GM19455 (cell line): ENCODE measurements around the gene RANBP9.

Experiments used
- ATAC-seq: cut with Tn5 transposase; IDR thresholded peaks from one replicate; pipeline ENCODE4 v1.9.1; 2021; ENCODE audit not compliant: unreplicated experiment

The RANBP9 gene

GRCh38 chr6:13679996-13680395 lies 31.6 kb downstream of the RANBP9 start:
- no peak for ATAC-seq

- no peak for ATAC-seq
Measured at GRCh38 chr6:13678255-13678983, 33.2 kb downstream of the RANBP9 start.

GRCh38 chr6:13677878-13678254 lies 33.8 kb downstream of the RANBP9 start:
- ATAC-seq: no peak

GRCh38 chr6:13676551-13677156 lies 35.0 kb downstream of the RANBP9 start:
- ATAC-seq: no peak

- ATAC-seq: no peak
Measured at GRCh38 chr6:13674533-13675190, 37.0 kb downstream of the RANBP9 start.

GRCh38 chr6:13673825-13674444 lies 37.7 kb downstream of the RANBP9 start:
- no peak for ATAC-seq

GRCh38 chr6:13673368-13673767 lies 38.3 kb downstream of the RANBP9 start:
- no peak for ATAC-seq

GRCh38 chr6:13672904-13673303 lies 38.7 kb downstream of the RANBP9 start:
- no peak for ATAC-seq

- ATAC-seq: no peak
Measured at GRCh38 chr6:13671548-13672127, 40.0 kb downstream of the RANBP9 start.

- ATAC-seq: no peak
Measured at GRCh38 chr6:13669476-13669875, 42.2 kb downstream of the RANBP9 start.

GRCh38 chr6:13668291-13668928 lies 43.2 kb downstream of the RANBP9 start:
- ATAC-seq: no peak

GRCh38 chr6:13667655-13668054 lies 44.0 kb downstream of the RANBP9 start:
- no peak for ATAC-seq

- no peak for ATAC-seq
Measured at GRCh38 chr6:13666194-13667105, 45.2 kb downstream of the RANBP9 start.

GRCh38 chr6:13664703-13665352 lies 46.8 kb downstream of the RANBP9 start:
- no peak for ATAC-seq

GRCh38 chr6:13663986-13664385 lies 47.6 kb downstream of the RANBP9 start:
- no peak for ATAC-seq

- no peak for ATAC-seq
Measured at GRCh38 chr6:13662651-13663334, 48.8 kb downstream of the RANBP9 start.

GRCh38 chr6:13661647-13662046 lies 50.0 kb downstream of the RANBP9 start:
- no peak for ATAC-seq

- ATAC-seq: no peak
Measured at GRCh38 chr6:13660893-13661292, 50.7 kb downstream of the RANBP9 start.

GRCh38 chr6:13660273-13660672 lies 51.4 kb downstream of the RANBP9 start:
- ATAC-seq: no peak
